ENCODE measurements around the gene IL1RAPL2. TPM values are rescaled to one million over a fixed set of nuclear protein-coding genes. Genes with fewer than 3 reads are reported as not detected.
"Not testable (repeated sequence)": the region's sequence is repeated elsewhere in the genome, so short reads cannot be mapped to it uniquely, and the experiment has no call there.

The IL1RAPL2 gene
- total and polyA plus RNA-seq, 4 donors: 2.0 TPM; not detected in 3

DNA sequence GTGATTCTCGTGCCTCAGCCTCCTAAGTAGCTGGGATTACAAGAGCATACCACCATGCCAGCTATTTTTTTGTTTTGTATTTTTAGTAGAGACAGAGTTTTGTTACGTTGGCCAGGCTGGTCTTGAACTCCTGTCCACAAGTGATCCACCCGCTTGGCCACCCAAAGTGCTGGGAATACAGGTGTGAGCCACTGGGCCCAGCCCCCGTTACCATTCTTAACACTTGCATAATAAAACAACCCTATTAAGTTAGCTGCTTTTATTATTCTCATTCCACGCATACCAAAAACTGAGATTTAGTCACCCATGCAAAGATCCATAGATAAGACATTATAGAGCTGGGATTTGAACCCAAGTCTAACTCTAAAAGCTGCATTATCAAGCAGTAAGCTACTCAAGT is 660.5 kb downstream of the IL1RAPL2 start:
- peaks cover 0 to 38% (median 5%) of the 10 kb centered on the region in 3 donors for H3K27me3 ChIP-seq (ENCODE audit: control insufficient read depth in 3 of 3, insufficient read depth in 3 of 3, low read length in 2 of 3)
- no peak overlapping the region for H3K27ac ChIP-seq (ENCODE audit: low read depth in 1 of 2, low read length in 1 of 2)
- ATAC-seq (ENCODE audit: insufficient read depth, low FRiP score) (no peak), DNase-seq (no peak)
- no peaks in the 10 kb centered on the region for H3K36me3 ChIP-seq (ENCODE audit: control insufficient read depth in 4 of 4, insufficient read depth in 4 of 4, low read length in 4 of 4)
- H3K9me3 ChIP-seq (ENCODE audit: control insufficient read depth in 4 of 4, insufficient read depth in 3 of 4, low read length in 3 of 4): no peaks in the 10 kb centered on the region
- no peaks in the 10 kb centered on the region for H3K4me1 ChIP-seq (ENCODE audit: control insufficient read depth in 5 of 5, insufficient read depth in 5 of 5, low read length in 5 of 5)
- no peak overlapping the region for H3K4me3 ChIP-seq
- H3K9ac ChIP-seq (ENCODE audit: insufficient read depth in 1 of 2, low read length in 2 of 2): no peak overlapping the region
- WGBS, 2 donors: 71 to 93% methylated on average over 5 of the region's 5 CpGs
- TF ChIP-seq, protein P1, sequence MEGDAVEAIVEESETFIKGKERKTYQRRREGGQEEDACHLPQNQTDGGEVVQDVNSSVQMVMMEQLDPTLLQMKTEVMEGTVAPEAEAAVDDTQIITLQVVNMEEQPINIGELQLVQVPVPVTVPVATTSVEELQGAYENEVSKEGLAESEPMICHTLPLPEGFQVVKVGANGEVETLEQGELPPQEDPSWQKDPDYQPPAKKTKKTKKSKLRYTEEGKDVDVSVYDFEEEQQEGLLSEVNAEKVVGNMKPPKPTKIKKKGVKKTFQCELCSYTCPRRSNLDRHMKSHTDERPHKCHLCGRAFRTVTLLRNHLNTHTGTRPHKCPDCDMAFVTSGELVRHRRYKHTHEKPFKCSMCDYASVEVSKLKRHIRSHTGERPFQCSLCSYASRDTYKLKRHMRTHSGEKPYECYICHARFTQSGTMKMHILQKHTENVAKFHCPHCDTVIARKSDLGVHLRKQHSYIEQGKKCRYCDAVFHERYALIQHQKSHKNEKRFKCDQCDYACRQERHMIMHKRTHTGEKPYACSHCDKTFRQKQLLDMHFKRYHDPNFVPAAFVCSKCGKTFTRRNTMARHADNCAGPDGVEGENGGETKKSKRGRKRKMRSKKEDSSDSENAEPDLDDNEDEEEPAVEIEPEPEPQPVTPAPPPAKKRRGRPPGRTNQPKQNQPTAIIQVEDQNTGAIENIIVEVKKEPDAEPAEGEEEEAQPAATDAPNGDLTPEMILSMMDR (IDR thresholded peaks at IDR 0.05; ENCODE audit: control extremely low read depth, extremely low read depth): no peak

DNA sequence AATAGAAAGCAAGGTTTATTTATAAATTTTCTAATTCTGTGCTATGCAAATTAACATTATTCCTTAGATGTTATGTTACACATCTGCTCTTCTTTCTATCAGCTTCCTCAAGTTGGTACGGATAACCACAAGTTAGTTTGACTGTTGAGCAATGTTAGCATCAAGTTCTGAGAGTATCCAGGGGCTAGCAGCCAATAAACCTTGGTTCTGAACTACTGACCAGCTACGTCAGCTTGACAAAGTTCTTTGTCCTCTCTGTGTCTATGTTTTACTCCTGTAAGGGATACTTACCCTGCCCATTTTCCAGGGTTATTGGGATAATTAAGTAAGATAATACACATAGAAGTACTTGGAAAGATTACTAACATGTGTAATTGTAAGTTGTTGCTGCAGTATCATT is 662.6 kb downstream of the IL1RAPL2 start:
- no peak for DNase-seq
- WGBS, 2 donors: 67 to 70% methylated on average over 2 of the region's 2 CpGs
- H3K27ac ChIP-seq (ENCODE audit: low read depth in 1 of 2, low read length in 1 of 2): no peak overlapping the region
- H3K9me3 ChIP-seq (ENCODE audit: control insufficient read depth in 4 of 4, insufficient read depth in 3 of 4, low read length in 3 of 4): no peaks in the 10 kb centered on the region
- H3K36me3 ChIP-seq (ENCODE audit: control insufficient read depth in 4 of 4, insufficient read depth in 4 of 4, low read length in 4 of 4): no peaks in the 10 kb centered on the region
- H3K4me1 ChIP-seq (ENCODE audit: control insufficient read depth in 5 of 5, insufficient read depth in 5 of 5, low read length in 5 of 5): no peaks in the 10 kb centered on the region
- TF ChIP-seq, protein P1 (IDR thresholded peaks at IDR 0.05; ENCODE audit: control extremely low read depth, extremely low read depth): no peak
- H3K4me3 ChIP-seq: no peak overlapping the region
- peaks cover 0 to 33% (median 3%) of the 10 kb centered on the region in 3 donors for H3K27me3 ChIP-seq (ENCODE audit: control insufficient read depth in 3 of 3, insufficient read depth in 3 of 3, low read length in 2 of 3)
- ATAC-seq (ENCODE audit: insufficient read depth, low FRiP score): no peak
- H3K9ac ChIP-seq (ENCODE audit: insufficient read depth in 1 of 2, low read length in 2 of 2): no peak overlapping the region

DNA sequence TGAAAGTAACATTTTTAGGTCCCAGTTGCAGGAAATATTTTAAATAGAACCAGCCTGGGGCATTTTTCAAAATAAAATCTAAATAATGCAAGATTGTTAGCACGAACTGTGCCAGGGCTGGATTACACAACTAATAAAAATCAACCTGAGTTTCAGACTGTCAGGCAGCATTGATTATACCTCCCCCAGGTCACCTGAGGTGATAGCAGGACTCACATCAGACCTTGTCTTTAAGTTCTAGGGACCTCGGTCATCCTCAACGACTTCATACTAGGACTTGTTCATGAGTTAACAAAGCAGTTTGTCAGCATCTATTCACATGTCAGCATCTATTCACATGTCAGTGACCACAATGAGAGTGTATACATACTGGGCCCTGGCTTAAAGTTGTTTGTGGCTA is 663.1 kb downstream of the IL1RAPL2 start:
- TF ChIP-seq, protein P1 (IDR thresholded peaks at IDR 0.05; ENCODE audit: control extremely low read depth, extremely low read depth): no peak
- WGBS, 2 donors: 69 to 83% methylated on average over 3 of the region's 3 CpGs
- Histone ChIP-seq H3K4me1 (ENCODE audit: control insufficient read depth in 5 of 5, insufficient read depth in 5 of 5, low read length in 5 of 5) (no peaks in the 10 kb centered on the region), H3K27me3 (ENCODE audit: control insufficient read depth in 3 of 3, insufficient read depth in 3 of 3, low read length in 2 of 3) (peaks cover 0 to 29% (median 2%) of the 10 kb centered on the region in 3 donors), H3K4me3 (no peak overlapping the region), H3K9ac (ENCODE audit: insufficient read depth in 1 of 2, low read length in 2 of 2) (no peak overlapping the region), H3K9me3 (ENCODE audit: control insufficient read depth in 4 of 4, insufficient read depth in 3 of 4, low read length in 3 of 4) (no peaks in the 10 kb centered on the region), H3K36me3 (ENCODE audit: control insufficient read depth in 4 of 4, insufficient read depth in 4 of 4, low read length in 4 of 4) (no peaks in the 10 kb centered on the region), H3K27ac (ENCODE audit: low read depth in 1 of 2, low read length in 1 of 2) (no peak overlapping the region)
- no peak for ATAC-seq (ENCODE audit: insufficient read depth, low FRiP score)
- DNase-seq: no peak

DNA sequence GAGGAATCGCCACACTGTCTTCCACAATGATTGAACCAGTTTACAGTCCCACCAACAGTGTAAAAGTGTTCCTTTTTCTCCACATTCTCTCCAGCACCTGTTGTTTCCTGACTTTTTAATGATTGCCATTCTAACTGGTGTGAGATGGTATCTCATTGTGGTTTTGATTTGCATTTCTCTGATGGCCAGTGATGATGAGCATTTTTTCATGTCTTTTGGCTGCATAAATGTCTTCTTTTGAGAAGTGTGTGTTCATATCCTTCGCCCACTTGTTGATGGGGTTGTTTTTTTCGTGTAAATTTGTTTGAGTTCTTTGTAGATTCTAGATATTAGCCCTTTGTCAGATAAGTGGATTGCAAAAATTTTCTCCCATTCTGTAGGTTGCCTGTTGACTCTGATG is 671.4 kb downstream of the IL1RAPL2 start:
- 55 to 91% methylated on average over 3 of the region's 3 CpGs for WGBS, 2 donors

More for the DNA sequence above, 671.4 kb downstream of the IL1RAPL2 start:
- not testable (repeated sequence) for H3K9ac ChIP-seq (ENCODE audit: insufficient read depth in 1 of 2, low read length in 2 of 2); DNase-seq; H3K27ac ChIP-seq (ENCODE audit: low read depth in 1 of 2, low read length in 1 of 2); H3K9me3 ChIP-seq (ENCODE audit: control insufficient read depth in 4 of 4, insufficient read depth in 3 of 4, low read length in 3 of 4); H3K4me3 ChIP-seq; H3K36me3 ChIP-seq (ENCODE audit: control insufficient read depth in 4 of 4, insufficient read depth in 4 of 4, low read length in 4 of 4); ATAC-seq (ENCODE audit: insufficient read depth, low FRiP score); H3K4me1 ChIP-seq (ENCODE audit: control insufficient read depth in 5 of 5, insufficient read depth in 5 of 5, low read length in 5 of 5)
- H3K27me3 ChIP-seq (ENCODE audit: control insufficient read depth in 3 of 3, insufficient read depth in 3 of 3, low read length in 2 of 3): peaks cover 0 to 46% (median 0%) of the 10 kb centered on the region in 3 donors

Measured in lung (tissue), 12 donors.